Fibroblast of mammary gland (primary cell): ENCODE results near the gene PEAR1.

ENCODE experiments used
- DNase-seq: peaks from one replicate; pipeline ENCODE4 v3.0.0-alpha.2; 2010; ENCODE audit warnings: low read depth
- H3K4me3 ChIP-seq: 2 replicates; pipeline ENCODE4 v1.5.1; 2011; ENCODE audit warnings: low read depth, mild to moderate bottlenecking, low read length, moderate library complexity; ENCODE audit not compliant: control insufficient read depth
- TF ChIP-seq, protein P1 (sequence below): conservative IDR thresholded peaks from 2 replicates; pipeline ENCODE4 v1.5.1; 2011; ENCODE audit warnings: low read depth, low read length, inconsistent platforms; ENCODE audit not compliant: control insufficient read depth, insufficient read depth

The PEAR1 gene

DNA sequence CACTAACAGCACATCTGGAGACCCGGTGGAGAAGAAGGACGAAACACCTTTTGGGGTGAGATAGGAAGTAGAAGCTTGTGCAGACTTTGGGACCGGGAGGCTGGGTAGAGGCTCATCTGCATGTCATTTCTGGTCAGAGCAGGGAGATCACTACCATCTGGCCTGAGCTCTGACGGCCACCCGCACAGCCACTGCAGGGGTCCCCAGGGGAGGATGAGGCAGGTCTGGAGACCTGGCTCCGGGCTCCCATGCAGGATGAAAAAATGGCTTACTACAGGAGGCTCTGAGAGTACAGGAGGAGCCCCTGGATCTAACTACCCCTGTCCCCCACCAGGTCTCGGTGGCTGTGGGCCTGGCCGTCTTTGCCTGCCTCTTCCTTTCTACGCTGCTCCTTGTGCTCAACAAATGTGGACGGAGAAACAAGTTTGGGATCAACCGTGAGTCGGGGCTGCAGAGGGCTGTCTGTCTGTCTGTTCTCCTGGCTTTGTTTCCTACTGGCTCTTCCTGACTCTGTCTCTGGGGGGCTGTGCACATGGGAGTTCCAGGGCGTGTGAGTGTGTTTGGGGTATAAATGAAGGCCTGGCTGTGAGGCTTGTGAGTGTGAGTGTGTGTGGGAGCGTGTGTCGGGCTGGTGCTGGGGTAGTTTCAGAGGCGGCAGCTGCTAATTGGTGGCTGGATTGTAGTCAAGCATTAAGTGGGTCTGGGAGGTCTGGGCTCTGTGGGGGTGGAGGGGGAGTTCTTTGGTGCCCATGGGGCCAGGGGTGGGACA lies 18.8 kb upstream of the PEAR1 start:
- TF ChIP-seq, protein P1, sequence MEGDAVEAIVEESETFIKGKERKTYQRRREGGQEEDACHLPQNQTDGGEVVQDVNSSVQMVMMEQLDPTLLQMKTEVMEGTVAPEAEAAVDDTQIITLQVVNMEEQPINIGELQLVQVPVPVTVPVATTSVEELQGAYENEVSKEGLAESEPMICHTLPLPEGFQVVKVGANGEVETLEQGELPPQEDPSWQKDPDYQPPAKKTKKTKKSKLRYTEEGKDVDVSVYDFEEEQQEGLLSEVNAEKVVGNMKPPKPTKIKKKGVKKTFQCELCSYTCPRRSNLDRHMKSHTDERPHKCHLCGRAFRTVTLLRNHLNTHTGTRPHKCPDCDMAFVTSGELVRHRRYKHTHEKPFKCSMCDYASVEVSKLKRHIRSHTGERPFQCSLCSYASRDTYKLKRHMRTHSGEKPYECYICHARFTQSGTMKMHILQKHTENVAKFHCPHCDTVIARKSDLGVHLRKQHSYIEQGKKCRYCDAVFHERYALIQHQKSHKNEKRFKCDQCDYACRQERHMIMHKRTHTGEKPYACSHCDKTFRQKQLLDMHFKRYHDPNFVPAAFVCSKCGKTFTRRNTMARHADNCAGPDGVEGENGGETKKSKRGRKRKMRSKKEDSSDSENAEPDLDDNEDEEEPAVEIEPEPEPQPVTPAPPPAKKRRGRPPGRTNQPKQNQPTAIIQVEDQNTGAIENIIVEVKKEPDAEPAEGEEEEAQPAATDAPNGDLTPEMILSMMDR, result no peak
- H3K4me3 ChIP-seq, result no peak overlapping the region
- no peak for DNase-seq

DNA sequence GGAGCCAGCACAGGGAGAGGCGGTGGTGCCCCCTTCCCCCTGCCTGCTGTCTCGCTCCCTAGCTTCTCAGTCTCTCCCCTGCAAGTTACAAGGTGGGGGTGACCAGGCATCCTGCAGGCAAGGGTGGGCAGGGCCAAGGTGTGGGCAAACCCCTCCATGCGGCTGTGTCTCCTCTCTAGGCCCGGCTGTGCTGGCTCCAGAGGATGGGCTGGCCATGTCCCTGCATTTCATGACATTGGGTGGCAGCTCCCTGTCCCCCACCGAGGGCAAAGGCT lies 18.2 kb upstream of the PEAR1 start:
- TF ChIP-seq, protein P1, result no peak
- no peak for DNase-seq
- H3K4me3 ChIP-seq, result no peak overlapping the region

DNA sequence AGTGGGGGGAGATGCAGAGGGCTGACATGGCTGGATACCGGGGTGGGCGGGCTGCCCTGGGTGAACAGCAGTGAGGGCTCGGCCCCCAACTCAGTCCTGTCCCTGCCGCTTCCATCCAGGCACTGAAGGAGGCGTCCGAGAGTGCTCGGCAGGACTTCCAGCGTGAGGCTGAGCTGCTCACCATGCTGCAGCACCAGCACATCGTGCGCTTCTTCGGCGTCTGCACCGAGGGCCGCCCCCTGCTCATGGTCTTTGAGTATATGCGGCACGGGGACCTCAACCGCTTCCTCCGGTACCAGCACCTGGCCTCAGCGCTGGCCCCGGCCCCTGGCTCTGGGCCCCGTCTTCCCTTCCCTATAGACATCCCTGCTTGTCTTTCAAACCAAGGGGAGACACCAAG lies 17.2 kb upstream of the PEAR1 start:
- no peak for DNase-seq
- H3K4me3 ChIP-seq, result no peak overlapping the region
- TF ChIP-seq, protein P1, result no peak

DNA sequence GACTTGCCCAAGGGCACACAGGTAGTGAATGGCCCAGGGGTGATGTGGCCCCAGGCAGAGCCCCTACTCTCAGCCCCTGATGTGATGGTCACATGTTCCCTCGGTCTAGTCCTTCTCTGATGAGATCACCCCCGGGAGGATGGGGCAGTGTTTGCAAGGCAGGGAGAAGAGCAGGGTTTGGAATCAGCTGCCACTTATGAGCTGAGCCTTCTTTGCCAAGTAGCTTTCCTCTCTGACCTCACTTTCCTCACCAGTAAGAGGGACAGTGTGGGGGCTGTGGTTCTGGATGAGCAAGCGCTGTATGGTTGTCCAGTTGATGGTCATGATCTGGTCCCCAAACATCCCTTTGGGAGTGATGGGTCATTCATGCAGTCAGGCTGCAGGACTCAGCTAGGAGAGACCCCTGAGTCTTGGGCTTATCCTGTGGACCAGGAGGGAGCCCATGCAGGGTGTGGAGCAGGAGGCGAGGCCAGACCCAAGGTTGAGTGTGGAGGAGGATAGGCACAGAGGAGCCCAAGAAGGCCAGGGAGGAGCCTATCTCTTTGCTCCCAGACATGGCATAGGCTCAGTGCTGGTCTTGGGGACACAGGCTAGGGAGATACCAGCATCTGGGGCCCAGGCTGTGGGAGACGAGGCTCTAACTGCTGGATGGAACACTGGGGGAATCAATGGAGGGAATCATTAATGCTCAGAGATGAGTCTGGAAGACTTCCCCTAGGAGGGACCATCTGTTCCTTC lies 15.9 kb upstream of the PEAR1 start:
- no peak overlapping the region for H3K4me3 ChIP-seq
- TF ChIP-seq, protein P1, result no peak
- DNase-seq, result no peak

DNA sequence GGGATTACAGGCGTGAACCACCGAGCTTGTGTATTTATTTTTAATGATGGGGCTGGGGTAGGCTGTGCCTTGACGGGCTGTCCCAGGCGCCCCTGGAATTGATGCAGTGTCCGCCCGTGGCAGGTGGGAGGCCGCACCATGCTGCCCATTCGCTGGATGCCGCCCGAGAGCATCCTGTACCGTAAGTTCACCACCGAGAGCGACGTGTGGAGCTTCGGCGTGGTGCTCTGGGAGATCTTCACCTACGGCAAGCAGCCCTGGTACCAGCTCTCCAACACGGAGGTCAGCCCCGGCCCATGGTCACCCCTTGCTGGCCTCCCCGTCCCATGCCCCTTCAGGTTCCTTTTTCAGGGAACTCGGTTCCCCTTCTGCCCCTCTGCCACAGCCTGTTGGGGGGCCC lies 13.6 kb upstream of the PEAR1 start:
- TF ChIP-seq, protein P1, result no peak
- DNase-seq, result no peak
- no peak overlapping the region for H3K4me3 ChIP-seq

DNA sequence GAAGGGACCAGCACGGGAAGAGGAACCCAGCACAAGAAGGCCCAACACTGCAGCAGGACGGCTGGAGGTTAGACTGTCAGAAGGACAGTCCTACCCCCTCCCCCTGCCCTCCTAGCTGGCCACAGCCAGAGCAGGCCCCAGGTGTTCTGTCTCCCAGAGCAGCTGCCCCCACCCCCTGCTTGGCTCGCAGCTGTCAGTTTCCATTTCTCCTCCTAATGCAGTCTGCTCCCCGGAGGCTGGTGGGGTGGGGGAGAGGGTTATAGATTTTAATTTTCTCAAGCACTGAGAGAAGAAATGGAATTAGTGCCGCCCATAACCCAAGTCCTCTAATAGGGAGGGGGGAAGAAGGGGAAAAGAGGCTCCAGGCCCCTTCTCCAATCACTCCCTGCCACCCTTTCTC lies 13.0 kb upstream of the PEAR1 start:
- DNase-seq, result no peak
- no peak overlapping the region for H3K4me3 ChIP-seq
- TF ChIP-seq, protein P1, result no peak
